NCI-H128 (cell line): ENCODE measurements around the gene CCDC69.

Source experiments
- DNase-seq: peaks from one replicate; lab custom pipeline; 2025; ENCODE audit not compliant: unreplicated experiment; lab: John Stamatoyannopoulos, UW

Gene CCDC69

DNA sequence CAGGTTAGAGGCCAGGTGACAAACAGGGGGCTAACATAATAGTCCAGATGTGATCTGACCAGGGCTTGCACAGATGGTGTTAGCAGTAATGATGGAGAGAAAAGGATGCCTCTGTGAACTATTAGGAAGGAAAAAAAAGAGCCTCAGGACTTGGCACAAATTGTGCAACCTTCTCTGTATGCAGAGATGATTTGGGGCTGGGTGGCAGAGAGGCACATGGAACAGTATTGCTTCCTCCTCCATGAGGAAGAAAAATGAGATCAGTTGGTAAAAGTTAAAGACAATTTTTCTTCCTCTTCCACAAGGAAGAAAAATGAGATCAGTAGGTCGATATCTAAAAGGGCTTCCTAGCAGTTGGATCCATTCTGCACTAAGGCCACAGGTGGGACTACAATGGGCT is 52.4 kb downstream of the CCDC69 start:
- no peak for DNase-seq

DNA sequence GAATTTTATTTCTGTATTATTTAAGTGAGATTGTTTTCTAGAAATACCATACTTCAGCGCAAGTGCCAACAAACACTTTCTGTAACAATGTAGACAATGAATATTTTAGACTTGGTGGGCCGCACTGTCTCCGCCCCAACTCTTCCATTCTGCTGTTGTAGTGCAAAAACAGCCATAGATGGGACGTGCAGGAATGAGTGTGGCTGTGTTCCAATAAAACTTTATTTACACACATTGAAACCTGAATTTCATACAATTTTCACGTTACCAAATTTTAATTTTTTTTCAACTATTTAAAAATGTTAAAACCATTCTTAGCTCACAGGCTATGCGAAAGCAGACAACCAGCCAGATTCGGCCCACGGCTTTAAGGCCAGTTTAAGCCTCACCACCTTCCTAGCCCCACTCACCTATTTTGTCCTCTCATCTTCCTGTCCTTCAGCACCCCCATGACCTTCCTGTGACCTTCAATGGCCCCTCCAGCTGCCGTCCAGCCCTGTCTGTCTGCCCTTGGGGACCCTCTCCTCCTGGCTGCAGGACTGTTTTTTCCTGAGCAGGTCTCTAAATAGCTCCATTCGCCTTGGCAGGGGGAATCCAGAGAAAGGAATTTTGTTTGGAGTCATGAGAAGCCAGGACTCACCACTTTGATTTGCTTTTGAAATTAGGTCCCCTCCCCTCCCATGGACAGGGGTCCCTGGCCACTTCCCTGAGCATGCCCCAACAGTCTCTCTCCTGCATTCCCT is 55.1 kb downstream of the CCDC69 start:
- DNase-seq: no peak

DNA sequence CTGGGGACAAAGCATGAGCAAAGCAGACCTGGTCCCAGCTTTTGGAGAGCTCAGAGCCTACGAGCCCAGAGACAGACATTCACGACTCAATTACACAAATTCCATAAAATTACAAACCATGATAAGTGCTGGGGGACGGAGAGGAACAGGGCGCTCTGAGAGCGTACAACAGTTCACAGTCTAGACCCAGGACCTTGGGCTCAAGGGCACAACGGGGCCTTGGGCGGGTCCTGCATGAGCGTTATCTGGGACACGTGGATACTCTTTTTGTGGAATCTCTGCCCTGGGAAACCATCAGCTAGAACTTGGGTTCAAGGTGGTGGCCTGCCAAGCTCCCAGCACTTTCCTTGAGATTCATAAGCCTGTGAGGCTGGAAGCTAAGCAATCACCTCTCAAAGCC is 56.9 kb downstream of the CCDC69 start:
- no peak for DNase-seq

DNA sequence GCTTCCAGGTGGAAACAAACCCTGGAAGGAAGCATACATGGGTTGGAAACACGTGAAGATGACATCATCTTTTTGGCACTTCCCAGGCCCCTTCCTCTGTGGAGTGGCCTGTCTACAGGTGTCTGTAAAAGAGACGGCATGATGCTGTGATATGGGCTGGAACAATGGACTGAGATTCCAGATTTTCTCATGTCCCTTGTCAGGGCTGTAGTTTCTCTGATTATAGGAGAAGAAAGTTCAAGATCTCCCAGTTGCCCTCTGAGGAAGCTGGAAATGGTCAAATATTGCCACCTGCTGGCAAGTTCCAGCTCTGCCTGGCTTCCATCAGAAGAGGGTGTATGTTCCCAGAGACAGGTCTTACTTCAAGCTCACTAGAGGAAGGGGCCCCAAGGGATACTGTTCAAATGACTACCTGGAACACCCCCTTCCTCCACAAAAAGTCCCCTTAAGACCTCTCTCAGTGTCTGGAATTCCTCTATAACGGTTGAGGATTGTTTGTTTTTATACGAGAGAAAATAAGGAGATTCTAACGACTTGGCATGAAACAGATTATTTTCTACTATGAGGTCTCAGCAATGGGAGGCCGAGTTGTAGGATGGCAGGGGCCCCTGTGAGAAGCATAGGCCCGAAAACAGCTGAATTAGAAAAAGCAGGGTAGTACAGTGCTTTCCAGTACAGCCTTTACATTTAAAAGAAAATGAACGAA is 59.1 kb downstream of the CCDC69 start:
- DNase-seq: no peak

DNA sequence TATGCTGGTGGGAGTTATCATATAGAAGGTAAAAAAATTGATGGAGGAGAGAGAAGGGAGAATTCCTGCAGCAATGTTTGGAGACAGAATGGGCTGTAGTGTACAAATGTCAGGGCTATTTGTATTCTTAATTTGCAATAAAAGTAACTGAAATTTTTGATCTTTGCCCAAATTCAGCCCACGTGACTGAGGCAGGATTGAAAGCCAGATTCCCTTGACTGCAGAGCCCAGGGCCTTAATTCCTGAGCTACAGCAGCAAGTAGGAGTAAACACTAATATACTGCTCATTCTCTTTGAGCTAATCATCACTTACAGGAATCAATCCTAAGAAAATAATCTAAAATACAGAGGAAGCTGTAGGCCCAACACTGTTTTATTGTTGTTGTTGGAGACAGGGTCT is 61.1 kb downstream of the CCDC69 start:
- DNase-seq: no peak

DNA sequence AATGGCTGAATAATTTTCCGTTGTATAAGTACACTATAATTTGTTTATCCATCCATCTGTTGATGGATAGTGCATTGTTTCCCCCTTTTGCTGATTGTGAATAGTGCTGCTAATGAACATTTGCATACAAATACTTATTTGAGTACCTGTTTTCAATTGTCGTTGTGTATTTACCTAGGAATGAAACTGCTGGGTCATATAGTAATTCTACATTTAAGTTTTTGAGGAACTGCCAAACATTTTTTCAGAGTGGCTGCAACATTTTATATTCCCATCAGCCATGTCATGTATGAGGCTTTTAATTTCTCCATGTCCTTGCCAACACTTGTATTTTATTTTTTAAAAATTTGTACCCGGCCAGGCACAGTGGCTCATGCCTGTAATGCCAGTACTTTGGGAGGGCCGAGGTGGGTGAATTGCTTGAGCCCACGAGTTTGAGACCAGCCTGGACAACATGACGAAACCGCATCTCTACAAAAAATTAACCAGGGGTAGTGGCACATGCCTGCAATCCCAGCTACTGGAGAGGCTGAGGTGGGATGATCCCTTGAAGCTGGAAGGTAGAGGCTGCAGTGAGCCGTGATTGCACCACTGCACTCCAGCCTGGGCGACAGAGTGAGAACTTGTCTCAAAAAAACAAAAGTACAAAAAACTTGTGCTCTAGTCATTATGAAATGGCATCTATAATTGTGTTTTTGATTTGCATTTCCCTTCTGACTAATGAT is 64.1 kb downstream of the CCDC69 start:
- DNase-seq: no peak

DNA sequence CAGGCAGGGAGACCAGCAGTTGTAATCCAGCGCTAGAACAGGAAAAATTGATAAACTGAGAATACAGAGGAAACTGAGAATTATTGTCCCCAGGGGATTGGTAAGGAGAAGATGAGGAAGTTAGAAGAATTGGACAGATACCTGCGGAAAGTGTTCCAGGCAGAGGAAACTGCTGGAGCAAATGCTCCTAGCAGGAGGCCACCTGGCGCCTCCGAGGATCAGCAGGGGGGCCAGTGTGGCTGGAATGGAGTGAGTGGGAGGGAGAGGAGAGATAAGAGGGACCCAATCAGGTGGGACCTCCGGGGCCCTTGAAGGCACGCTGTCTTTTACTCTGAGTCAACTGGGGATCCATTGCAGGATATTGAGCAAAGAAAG is 65.6 kb downstream of the CCDC69 start:
- DNase-seq: no peak

DNA sequence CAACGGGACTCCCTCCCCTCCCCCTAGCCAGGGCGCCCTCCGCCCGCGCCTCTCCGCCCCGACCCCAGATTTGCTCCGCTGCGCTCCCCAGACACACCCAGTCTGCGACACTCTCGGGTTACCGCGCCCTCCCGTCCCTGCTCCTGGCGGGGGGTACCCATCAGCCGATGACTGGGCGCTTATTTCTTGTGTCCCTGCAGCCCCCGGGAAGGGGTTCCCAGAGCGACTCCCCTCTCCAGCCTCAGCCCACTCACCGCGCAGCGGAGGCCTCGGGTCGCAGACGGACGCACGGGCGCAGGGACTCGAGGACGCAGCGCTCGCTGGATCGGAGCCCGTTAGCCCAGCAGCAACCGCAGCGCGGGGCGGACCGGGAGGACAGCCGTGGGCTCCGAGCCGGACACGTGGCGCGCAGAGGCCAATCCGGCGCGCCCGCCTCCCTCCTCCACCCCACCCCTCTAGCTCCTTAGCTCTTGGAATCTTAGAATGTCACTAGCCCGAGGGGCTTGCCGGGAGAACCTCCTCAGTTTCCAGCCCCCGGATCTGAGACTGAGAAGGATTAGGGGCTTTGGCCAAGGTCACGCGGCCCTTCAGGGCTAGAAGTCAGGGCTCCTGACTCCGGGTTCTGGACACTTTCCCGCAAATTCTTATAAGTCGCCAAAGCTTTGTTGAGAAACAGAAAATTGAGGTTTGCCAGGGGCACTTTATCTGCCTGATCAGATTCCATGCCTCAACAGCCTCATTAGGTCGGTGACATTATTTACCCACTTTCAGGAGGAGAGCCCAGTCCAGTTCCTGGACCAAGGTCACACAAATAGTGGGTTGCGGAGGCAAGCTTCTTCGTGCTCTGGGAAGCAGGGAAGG is 66.2 kb downstream of the CCDC69 start, which contains the start of gene ANXA6:
Gene ANXA6 (minus strand): TSS at position 354 of the 861 bp plus-strand sequence. CDS start 9,878 bp downstream, outside the sequence.
- no peak for DNase-seq

DNA sequence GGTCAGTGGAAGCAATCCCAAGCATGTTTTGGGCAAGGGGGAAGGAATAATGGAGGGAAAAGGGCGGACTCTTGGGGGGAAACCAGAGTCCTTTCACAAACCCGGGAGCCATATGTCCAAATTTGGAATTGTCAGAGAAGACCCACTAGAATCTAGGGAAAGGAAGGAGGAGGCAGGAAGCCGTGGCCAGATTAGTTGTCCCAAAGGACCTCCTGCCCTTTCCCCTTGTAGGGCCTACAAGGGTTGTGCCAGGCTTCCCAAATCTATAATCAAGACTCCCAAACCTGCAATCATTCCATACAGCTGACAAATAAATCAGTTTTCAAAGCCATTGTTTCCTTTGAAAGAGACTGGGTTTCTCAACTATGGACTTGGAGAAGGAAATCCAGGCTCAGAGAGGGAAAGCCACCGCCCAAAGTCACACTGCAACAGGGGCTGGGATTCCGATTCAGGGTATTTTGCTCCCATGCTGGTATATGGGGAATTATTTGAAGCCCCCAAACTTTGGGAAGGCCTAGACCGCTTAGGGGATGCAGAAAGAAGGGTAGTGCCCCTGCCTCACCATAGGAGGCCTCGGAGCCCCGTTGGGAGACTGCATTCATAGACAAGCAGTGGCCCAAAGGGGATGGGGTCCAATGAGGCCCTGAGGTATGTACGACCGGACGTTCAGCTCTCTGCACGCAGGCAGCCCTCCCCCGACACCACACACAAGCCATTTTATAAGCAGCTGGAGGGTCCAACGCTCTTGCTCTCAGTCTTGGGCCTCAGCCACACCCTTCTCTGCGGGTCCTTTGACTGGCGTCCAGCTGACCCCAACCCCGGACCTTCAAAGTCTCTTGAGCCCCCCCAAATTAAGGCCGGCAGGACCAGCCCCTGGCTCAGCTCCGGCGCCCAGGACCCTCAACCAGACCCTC is 67.1 kb downstream of the CCDC69 start:
- DNase-seq: no peak

DNA sequence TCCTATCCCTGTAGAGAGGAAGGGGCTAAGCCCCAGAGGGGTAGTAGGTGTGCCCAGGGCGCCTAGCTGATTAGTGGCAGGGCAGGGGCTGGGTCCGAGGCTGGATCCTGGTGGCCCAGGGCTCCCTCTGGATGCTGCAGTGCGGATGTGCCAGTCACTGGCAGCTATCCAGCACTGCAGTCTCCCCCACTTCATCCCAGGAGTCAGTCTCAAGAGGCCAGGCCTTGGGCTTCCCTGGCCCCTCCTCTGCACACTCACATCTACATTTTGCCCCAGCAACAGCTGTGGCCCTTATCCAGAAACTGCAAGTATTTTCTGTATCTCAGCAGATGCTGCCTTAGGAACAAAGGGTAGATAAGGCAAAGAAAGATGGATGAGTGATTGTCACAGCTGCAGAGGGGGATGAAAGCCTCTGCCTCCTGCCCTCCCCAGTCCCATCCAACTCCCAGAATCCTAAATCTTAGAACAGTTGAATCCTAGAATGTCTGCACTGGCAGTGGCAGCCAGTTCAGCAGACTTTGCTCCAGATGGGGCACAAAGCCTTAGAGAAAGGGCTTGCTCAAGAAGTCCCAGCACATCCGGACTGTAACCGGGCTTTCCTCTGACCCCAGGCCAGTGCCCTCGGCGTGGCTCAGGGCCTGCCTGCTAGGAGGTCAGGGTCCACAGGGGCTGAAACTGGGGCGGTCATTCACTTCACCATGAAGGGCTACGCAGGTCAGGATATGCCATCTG is 68.0 kb downstream of the CCDC69 start:
- no peak for DNase-seq

DNA sequence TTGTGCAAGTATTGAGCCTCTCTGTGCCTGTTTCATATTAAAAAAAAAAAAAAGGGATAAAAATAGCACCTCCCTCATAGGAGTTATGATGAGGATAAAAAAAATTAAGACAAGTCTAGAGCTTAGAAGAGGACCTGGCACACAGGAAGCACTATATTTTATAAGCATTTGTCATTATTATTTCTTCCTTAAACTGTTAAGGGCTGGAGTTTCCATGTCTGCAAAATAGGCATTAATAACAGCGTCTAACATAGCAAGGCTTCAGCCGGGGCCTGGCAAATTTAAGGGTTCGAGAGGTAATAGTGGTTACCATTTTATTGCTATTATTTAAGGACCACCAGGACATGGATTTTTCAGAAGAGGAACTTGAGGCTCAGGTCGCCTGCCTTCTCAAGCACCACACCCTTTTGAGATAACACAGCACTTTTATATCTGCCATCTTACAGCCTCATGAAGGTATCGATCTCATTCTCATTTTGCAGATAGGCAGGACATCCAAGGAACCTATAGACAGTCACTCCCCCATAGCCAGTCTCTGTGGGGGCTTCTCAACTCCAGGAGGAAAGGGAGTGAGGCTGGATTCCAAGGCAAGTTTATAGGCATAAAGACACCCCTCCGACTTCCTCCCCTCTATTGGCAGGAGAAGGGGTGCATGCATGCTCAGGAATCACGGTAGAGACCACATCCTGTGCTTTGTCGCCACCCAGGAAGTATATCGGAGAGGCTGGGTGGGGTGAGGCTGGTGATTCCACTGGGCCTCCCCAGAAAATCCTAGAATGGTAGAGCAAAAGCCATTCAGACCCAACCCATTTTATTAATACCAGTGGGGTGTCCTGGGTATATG is 68.7 kb downstream of the CCDC69 start:
- DNase-seq: no peak

DNA sequence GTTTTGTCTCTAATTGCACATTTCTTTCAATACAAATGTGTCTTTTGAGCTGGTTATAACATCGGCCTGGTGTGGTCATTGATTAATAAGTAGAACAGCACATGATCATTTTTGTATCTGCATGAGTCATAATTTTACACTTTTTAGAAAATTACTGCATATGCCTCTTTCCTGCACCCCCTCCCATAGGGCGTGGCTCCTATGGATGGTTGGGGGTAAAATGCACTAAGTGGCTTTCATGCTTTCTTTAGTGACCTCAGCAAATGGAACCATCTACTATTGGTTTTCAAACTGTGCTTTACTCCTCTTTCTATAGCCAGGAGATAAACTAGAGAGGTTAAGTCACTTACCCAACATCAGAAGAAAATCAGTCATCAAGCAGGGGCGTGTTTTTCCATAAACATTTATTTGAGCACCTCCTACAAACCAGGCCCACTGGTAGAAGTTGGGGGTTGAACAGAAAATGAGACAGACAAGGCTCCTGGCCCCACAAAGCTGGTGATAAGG is 70.1 kb downstream of the CCDC69 start:
- DNase-seq: no peak

DNA sequence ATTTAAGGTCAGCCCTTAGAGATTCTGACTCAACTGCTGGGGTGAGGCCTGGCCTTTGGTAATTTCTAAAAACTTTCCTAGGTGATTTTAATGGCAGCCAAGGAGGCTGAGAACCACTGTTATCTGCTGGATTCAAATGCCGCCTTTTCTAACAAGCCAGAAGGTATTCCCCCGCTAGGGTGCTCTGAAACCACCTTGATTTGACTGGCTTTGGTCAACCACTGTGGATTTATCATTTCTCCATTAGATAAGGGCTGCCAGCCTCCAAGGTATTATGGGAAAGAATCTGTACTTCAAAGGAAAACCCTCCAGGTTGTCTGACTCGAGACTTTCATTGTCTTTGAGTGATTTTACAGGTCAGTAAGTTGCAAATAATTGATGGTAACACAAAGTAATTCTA is 70.6 kb downstream of the CCDC69 start:
- no peak for DNase-seq

DNA sequence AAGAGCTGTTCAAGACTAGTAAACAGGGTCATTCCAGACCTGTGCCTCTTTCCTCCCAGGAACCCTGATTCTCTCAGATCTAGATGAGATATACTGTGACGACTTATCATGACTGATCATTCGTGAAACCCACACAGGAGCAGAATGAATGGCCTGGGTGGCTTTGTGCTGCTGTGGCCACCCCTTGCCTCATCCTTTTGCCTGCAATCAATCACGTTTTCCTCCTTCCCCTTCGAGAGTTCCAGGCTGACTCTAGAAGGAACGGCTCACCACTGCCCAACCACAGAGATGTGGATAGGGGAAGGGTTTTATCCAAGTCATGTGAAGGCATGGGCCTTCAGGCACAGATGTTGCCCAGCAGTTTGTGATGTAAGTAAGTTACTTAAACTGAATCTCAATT is 72.1 kb downstream of the CCDC69 start:
- no peak for DNase-seq

DNA sequence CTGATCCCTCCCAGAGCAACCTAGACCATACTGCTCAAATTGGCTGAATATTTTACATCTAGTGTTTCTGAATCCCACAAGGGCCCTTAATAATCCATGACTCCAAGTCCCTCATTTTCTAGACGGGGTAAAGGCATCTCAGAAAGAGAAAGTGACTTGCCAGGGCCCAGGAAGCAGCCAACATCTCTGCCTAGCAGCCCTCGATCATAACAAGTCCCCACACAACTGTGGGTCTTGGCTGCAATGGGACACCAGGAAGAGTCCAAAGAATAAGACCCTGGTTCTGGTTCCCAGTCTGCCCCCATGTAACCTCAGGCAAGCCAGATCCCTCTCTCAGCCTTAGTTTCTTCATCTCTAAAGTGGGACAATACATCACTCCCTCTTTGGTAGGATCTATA is 72.6 kb downstream of the CCDC69 start:
- no peak for DNase-seq

DNA sequence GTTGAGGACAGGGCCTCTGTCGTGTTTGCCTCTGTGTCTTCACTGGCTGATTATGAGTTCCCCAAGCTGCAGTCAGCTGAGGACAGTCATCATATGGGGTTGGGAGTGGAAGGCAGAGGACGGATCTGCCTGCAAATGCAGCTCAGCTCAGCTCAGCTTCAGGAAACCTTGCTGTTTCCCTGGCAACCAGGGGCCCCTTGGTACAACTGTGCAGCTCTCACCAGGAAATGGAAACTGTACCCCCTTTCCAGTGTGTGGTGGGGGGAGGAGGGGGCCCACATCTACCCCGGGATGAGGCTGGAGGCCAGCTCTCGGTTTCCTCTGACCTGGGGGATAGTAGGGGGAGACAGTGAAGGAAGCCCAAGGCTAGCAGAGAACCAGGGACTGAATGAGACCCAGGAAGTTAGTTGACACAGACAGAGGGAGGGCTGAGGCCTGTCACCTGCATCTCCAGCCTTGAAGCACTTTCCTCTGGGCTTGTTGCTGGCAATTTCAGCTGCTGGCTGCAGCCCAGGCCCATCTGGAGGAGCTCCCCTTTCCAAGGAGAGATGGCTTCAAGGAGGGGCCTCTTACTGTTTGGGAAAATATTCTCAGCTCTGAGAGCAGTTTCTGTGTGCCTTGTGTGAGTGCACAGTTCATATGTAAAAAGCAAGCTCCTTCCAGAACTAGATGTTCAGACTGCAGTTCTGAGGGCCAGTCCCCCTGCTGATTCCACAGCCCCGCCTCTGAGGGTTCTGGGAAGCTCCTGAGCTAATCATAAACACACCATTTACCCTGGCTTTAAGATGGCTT is 73.2 kb downstream of the CCDC69 start:
- no peak for DNase-seq

DNA sequence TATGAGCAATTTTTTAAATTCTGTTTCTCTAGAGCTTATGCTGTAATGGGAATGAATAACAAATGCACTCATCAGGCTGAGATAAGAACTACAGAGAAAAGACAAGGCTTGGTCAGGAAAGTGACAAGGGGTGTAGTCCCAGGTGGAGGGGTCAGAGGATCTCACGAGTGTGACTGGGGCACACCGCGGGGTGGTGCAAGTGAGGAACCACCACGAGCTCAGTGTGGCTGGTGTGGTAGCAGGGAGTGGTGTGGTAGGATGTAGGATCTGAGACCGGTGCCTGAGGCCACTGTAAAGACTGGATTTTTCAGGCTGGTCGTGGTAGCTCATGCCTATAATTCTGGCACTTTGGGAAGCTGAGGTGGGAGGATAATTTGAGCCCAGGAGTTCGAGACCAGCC is 75.3 kb downstream of the CCDC69 start:
- DNase-seq: no peak
